Upper lobe of left lung (tissue), 4 donors: ENCODE results near the gene NEO1.

Experiments used
- CTCF ChIP-seq, 6 experiments: fragments of 450-650 bp in 4 of 6; fragments of 200-600 bp in 2 of 6; sonication (generic) in 2 of 6; IDR thresholded peaks; one replicate each; pipeline ENCODE4 v1.5.1; 2016 to 2019; ENCODE audit warnings: antibody characterized with exemption in 6 of 6
- POLR2A ChIP-seq, 4 donors: fragments of 450-650 bp; IDR thresholded peaks; one replicate each; pipeline ENCODE4 v1.5.1; 2016 to 2017; ENCODE audit warnings: antibody characterized with exemption in 4 of 4, mild to moderate bottlenecking in 2 of 4

- no peak for TF ChIP-seq CTCF (IDR thresholded peaks at IDR 0.05)
- no peak for TF ChIP-seq POLR2A (IDR thresholded peaks at IDR 0.05)
Observed at GRCh38 chr15:73331991-73332925, 280.0 kb downstream of the NEO1 start.
